Measurements from ENCODE around the gene AGBL4.

DNA sequence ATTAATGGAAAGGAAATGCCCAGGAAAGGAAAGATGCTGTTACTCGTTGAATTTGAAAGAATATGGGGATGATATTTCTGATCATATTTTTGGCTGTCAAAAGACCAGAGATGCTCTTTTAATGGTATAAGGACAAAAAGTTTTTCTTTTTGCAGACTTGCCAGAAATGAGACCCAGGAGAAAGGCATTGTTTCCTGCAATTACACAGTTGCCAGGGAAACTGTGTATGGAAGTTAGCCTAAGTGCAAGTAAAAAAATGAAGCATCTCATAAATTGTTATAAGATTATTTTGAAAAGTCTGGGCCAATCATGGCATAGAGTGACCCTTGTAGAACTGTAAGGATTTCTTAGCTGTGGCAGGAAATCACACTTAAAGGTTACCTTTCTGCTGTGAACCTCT lies 1091.4 kb downstream of the AGBL4 start:
- TF ChIP-seq EZH2 (IDR thresholded peaks at IDR 0.05; ENCODE audit: insufficient read depth, poor library complexity, severe bottlenecking) (no peak), EZH2phosphoT487 (IDR thresholded peaks at IDR 0.05; ENCODE audit: insufficient read depth, low read depth) (no peak)

Data from GM23248 (cell line).